GM21529 (cell line): ENCODE data around the gene SLC7A7.
"Not testable (repeated sequence)": the region's sequence is repeated elsewhere in the genome, so short reads cannot be mapped to it uniquely, and the experiment has no call there.

Experiments
- ATAC-seq: cut with Tn5 transposase; IDR thresholded peaks from one replicate; pipeline ENCODE4 v1.9.1; 2021; ENCODE audit not compliant: unreplicated experiment

Gene SLC7A7

DNA sequence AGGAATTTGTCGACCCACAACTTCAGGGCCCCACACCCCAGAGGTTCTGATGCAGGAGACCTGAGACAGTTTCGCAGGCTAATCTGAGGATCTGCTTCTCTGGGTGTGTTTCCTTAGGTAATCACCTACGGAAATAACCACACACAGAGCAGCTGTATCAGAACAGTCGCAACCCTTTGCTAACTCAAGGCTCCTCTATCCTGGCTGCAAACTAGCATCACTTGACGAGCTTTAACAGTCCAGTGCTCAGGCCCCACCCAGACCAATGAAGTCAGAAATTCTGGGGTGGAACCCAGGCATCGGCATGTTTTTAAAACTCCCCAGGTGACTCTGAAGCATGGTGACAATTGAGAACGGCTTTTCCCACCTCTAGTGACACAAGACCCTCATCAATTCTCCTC is 20.7 kb downstream of the SLC7A7 start:
- ATAC-seq: peak; percentile 58

DNA sequence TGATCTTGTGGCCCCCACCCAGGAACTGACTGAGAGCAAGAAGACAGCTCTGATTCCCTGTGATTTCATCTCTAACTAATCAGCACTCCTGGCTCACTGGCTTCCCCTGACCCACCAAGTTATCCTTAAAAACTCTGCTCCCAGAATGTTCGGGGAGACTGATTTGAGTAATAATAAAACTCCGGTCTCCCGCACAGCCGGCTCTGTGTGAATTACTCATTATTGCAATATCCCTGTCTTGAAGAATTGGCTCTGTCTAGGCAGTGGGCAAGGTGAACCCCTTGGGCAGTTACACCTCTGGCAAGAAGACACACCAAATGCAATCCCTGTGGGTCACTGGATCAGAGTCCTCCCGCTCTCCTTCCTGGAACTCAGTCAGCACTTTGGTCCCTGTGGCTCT is 21.3 kb downstream of the SLC7A7 start:
- no peak for ATAC-seq

DNA sequence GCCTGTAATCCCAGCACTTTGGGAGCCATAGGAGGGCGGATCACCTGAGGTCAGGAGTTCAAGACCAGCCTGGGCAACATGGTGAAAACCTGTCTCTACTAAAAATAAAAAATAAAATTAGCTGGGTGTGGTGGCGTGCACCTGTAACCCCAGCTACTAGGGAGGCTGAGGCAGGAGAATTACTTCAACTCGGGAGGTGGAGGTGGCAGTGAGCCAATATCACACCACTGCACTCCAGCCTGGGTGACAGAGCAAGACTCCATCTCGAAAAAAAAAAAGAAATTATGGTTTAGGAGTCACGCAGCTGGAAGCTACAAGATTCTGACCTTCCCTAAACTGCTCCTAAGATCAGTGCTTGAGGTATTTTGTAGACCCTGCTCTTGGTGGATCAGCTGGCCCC is 21.7 kb downstream of the SLC7A7 start:
- ATAC-seq: not testable (repeated sequence)

DNA sequence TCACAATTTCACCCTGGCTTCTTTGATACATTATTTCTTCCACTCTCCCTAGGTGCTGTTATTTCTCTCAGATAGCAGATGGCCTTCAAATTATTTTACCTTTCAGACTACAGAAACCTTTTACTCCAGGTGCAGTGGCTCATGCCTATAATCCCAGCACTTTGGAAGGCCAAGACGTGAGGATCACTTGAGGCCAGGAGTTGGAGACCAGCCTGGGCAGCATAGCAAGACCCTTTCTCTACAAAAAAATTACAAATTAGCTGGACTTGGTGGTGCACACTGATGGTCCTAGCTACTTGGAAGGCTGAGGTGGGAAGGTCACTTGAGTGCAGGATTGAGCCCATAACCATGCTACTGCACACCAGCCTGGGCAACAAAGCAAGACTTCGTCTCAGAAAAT is 23.1 kb downstream of the SLC7A7 start:
- no peak for ATAC-seq

DNA sequence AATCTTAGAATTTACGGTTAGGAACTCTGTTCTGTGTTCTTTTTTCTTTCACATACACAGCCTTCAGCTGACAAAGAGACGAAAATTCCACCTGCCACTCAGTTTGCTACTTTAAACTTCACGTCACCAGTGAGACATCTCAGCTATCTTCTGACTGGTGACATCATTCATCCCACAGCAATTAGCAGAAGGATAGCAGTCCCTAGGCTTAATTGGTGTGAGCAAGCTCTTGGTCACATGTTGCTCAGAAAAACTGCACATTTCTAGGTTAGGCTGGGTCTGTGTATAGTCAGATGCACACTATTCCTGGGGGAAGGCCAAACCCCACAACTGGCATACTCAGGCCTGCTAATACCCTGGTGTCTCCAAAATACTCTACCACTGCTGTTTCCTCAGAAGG is 23.9 kb downstream of the SLC7A7 start:
- no peak for ATAC-seq

DNA sequence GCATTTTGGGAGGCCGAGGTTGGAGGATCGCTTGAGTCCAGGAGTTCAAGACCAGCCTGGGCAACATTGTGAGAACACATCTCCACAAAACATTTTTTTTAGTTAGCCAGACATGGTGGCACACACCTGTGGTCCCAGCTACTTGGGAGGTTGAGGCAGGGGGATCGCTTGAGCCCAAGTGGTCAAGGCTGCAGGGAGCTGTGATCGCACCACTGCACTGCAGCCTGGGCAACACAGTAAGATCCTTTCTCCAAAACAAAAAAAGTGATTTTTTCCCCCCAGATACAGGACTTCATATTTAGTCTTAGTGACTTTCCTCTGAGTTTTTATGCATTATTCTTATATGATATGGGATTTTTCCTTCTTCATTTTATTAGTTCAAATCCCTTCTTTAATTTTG is 28.6 kb downstream of the SLC7A7 start:
- ATAC-seq: no peak

DNA sequence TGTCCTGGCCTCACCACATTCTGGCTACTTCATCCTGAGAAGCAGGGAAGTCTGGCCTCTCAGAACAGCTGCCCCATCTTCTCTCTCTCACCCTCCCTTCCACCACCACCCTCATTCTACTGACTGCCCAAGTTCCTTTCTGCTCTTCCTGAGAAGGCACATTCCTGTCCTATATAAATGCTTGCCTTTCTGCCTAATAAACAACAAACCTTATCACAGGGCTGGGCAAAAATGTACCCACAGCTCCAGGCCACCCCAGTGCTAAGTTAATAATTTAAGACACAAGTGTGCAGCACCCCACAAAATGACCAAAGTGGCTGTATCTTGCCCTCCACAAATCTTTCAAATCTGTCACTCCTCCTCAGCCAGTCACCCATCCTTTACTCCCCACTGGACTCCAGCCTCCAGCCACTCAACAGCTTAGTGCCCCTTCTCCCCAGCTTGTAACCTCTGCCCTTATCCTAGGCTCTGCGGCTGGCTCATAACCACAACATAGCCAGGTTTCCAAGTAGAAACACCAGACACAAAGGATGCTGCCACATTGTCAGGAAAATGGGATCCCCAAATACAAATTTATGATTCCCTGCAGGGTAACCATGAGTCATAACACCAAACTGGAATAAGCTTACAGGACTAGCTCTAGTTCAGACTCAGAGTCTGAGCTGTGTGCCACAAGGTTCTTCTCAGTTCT is 33.8 kb downstream of the SLC7A7 start:
- ATAC-seq: no peak

DNA sequence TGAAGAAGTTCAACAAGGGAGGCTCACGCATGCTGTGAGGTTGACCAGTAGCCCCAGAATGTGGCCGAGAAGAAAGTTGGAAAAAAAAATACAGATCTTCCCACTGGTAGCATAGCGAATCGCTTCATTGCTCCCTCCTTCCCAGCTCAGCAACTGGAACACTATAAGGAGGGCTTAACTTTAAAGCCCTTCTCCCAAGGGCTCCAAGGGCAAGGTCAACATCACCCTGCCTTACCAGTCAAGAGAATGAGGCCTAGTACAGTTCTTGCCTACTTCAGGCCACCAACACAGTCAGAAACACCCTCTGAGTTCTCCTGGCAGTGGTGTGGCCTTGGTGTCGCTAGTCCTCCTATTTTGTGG is 34.3 kb downstream of the SLC7A7 start:
- no peak for ATAC-seq

DNA sequence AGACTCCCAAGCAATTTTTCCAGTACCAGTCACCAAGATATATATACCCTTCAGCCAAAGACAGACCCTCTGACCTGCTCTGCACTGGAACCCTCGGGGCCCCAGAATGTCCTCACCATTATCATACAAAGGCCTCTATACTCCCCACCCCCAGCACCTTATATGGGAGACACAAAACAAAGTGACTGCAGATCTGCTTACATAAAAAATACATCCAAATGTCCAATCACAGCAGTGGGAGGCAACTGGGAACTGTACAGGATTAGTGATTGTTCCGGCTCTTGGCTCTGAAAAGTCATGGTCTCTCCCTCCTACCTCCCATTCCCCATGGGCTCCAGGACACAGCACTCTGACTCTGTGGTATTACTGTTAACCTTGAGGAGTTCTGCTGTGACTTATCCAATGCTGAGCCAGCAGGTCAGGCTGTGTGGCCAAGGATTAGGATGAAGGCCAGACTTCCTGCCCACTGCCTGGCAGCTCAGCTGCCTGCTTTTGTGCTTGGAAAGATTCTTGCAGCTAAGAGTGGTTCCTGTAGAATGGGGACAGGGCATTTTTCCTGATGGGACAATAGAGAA is 35.0 kb downstream of the SLC7A7 start:
- no peak for ATAC-seq

DNA sequence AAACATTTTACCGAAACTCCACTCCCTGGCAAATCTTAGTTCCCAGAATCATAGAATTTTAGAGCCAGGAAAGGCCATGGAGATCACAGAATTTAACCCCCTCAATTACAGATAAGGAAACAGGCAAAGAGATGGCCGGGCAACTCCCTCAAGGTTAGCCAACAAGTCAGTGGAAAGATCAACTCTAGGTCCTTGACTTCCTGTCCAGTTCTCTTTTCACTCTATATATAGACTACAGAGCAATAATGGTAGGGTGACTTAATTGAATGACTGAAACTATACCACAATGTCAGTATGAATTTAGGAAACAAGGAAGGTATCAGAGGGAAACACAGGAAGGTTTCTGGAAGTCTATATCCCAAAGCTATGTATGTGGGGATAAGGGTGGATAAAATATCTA is 37.2 kb downstream of the SLC7A7 start:
- no peak for ATAC-seq

DNA sequence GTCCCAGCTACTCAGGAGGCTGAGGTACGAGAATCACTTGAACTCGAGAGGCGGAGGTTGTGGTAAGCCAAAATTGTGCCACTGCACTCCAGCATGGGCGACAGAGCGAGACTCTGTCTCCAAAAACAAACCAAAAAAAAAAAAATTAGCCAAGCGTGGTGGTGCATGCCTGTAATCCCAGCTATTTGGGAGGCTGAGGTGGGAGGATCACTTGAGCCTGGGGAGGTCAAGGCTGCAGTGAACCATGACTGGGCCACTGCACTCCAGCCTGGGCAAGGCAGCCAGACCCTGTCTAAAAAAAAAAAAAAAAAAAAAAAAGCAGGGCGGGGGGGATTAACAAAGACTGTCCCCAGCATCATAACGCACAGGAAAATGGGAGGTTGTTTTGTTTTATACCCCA is 38.4 kb downstream of the SLC7A7 start:
- ATAC-seq: not testable (repeated sequence)

DNA sequence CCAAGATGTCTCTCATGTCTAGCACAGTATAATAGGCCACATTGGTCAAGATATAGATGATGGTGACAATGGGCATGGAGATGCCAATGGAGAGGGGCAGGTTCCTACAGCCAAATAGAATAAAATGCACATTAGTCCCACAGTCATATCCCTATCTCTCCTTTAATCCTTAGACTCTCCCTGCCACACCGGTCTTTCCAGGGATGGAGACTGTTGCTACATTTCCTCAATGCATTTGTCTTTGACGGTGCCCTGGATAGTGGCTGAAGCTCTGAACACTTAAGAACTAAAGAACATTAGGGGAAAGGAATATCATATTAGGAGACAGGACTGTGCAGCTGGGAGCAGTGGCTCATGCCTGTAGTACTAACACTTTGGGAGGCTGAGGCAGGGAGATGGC is 39.0 kb downstream of the SLC7A7 start:
- no peak for ATAC-seq

DNA sequence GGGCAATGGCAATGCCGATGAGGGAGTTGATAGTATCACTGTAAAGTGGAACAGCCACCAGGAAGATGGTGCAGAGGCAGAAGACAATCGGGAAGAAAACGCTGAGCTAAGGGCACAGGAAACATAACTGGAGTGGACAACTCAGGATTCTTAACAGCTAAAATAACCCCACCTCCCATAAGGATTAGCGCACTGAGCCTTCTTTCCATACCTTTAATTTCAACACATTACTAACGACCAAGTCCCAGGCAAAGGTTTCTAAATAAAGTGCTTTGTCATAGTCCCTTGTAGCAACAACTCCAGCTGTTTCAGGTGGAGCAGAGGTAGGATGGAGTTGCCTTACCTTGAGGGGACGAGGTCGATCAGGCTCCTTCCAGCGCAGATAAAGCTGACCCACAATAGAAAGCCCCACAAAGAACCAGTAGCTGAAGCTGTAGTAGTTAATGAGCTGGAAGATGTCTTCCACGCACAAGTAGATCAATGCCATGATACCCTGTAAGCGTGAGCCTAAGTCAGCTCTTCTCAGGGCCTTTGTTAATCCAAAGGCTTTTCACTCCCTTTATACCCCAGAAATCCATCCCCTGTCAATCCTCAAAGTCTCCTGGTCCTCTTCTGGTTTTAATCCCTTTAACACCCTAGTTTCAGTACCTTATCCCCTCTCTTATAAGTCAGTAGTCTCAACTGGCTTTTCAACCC is 41.1 kb downstream of the SLC7A7 start:
- no peak for ATAC-seq

DNA sequence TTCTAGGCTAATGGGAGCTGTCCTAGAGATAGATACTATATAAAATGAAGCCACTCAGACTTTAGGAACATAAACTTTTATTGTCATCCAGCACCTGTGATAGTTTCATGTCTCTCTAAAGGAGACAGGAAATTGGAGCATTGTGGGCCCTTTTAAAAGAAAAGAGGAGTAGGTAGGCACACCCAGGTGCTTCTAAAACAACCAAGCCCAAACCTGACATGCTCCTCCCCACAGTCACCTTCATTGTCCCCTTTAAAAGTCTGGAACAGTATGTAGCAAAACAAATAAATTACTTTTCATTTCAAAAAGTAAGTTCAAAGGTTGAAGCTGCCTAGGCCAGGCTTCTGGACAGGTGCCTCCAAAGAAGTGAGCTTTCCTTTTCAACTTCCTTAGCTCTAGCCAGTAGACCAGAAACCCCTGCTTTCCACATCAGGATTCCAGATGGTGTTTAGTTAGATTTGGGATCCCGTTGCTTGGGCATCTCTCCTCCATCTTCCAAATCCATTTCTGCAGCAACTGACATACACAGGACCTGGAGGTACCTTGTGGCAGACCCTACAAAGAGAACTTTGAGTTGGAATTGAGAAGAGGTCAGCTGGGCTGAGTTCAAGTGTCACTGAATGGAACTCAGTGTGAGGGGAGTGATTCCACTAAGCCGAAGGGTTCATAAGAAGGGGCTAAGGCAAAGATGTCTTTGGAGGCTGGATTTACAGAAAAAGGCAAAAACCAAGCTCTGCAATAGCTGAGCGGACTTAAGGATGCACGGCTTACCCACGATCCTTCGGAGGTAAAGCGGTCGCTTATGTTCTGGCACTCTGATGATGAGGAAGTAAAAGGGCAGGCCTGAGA is 41.8 kb downstream of the SLC7A7 start:
- ATAC-seq: no peak

DNA sequence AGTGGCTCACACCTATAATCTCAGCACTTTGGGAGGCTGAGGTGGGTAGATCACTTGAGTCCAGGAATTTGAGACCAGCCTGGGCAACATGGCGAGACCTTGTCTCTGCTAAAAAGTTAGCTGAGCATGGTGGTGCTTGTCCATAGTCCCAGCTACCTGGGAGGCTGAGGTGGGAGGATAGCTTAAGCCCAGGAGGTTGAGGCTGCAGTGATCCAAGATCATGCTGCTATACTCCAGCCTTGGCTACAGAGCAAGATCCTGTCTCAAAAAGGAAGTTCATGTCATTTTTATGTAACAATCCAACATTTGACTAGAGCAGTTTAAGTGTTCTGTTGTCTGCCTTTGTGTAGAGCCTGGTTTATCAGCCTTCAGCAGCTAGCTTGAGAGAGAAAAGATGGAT is 42.5 kb downstream of the SLC7A7 start:
- ATAC-seq: no peak

DNA sequence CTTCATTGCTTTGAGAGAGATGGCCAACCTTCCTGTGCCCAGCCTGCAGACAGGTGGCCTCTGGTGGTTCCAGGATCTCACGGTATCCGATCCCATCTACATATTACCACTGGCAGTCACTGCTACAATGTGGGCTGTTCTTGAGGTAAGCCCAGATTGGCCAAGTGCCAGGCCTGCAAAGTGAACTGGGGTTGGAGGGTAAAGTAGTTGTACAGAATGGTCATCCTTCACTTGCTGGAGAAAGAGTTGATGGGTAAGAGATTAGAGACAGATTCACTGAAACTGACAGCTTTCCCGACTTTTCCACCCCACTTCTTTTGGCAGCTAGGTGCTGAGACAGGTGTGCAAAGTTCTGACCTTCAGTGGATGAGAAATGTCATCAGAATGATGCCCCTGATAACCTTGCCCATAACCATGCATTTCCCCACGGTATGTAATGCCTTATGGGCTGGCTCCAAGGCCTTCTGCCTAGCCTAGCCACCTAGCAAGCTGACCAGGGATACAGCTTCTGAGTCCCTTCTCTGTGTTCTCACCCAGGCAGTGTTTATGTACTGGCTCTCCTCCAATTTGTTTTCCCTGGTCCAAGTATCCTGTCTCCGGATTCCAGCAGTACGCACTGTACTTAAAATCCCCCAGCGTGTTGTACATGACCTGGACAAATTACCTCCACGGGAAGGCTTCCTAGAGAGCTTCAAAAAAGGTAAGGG is 44.6 kb downstream of the SLC7A7 start:
- ATAC-seq: no peak

DNA sequence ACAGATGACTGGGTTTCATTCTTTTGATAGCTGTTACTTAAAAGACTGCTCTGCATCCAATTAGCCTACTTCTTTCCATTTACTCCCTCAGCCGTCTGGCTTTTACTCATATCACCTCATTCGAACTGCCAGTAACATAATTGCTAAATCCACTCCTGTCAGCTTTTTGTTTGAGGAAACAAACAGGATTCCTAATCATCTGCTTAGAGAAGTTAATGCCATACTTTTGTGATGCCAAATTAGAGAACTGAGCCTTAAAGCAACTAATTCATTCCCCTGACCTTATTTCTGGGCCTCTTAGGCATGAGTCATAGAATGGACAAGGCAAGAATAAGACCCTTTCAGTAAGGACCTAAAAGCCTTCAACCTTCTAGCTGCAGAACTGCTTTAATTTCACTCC is 45.9 kb downstream of the SLC7A7 start:
- no peak for ATAC-seq

DNA sequence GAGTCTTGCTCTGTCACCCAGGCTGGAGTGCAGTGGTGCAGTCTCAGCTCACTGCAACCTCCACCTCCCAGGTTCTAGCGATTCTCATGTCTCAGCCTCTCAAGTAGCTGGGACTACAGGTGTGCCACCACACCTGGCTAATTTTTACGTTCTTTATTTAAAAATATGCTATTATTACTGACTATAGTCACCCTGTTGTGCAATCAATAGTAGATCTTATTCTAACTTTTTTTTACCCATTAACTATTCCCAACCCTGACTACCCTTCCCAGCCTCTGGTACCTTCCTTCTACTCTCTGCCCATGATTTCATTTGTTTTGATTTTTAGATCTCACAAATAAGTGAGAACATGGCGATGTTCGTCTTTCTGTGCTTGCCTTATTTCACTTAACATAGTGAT is 46.3 kb downstream of the SLC7A7 start:
- no peak for ATAC-seq

DNA sequence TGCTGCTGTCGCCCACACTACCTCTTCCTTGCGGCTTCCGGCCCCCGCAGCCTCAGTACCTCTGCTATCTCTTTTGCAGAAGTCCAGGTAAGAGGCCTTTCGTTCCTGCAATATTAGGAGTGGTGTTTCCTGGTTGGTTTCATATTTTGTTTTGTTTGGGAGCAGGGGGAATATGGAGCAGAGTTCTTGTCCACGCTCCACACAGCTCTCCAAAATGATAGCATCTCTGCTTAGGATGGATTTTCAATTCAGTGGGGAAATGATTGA is 48.0 kb downstream of the SLC7A7 start:
- ATAC-seq: no peak

DNA sequence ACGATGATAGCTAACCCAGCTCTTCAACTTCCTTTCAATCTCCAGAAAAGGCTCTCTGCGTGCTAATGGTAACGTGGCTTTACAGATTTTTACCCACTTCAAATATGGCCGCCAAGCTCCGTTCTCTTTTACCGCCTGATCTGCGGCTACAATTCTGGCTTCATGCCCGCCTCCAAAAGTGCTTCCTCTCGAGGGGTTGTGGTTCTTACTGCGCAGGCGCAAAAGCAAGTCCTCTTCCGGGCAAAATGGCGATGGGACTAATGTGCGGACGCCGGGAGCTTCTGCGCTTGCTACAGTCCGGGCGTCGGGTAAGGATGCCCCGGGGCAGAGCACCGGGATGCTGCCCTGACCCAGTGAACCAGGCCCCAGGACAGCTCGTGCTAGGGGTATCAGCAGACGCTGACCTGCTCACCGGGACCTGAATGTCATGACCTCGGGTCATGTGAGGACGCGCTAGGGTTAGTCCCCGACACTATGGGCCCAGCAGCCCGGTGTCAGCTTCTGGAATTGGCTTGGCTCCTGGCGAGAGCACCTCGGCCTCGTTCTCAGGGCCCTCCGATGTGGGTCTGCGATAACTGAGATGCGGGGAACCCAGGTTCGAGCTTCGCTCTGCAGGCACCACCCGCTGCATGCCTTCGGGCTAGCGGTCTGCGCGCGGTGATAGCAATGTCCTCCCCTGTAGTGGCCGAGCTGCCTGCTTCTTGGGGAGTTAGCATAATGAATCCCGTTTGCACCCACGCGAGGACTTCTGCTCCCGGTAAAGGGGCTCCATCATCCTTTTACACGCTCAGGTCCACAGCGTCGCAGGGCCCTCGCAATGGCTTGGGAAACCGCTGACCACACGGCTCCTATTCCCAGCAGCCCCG is 48.5 kb downstream of the SLC7A7 start, which contains the start of gene OXA1L:
Gene OXA1L (plus strand): TSS at position 232 of the 866 bp plus-strand sequence. CDS start 14 bp downstream, at position 246.
- ATAC-seq: peak; percentile 75
